ENCODE measurements around the gene ZSCAN20. TPM values are rescaled to one million over a fixed set of nuclear protein-coding genes. Genes with fewer than 3 reads are reported as not detected.

ZSCAN20 gene
- total RNA-seq, 4 donors from 2014 or later, result 2.1 to 6.1 (median 4.0) TPM

DNA sequence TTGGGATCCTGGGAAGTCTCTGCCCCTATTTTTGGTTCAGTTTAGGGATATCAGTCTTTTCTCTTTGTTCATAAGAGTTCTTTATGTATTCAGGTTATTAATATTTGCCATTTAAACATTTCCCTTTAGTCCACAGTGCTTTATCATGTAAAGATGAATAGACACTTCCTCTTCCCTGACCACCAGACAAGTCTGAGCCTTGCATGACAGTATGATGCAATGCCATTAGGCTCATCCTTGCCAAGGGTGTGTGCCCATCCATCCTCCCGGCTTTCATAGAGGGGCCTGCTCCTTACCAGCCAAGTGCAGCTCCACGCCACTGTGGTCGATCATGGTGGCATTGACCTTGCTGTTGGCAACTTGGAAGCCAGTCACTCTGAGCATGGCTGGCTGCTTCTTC is 52.1 kb downstream of the ZSCAN20 start:
- intact Hi-C loops (cut with DNase I), result no loop called here
- Histone ChIP-seq H3K27me3 (peaks cover 0 to 10% (median 0%) of the 10 kb centered on the region in 4 donors), H3K4me3 (no peak overlapping the region), H3K27ac (no peak overlapping the region), H3K4me1 (no peaks in the 10 kb centered on the region), H3K36me3 (no peaks in the 10 kb centered on the region), H3K9me3 (no peaks in the 10 kb centered on the region)
- 72 to 73% methylated on average over 3 of the region's 3 CpGs for WGBS, 2 donors
- DNase-seq, result no peak
- TF ChIP-seq POLR2A (IDR thresholded peaks at IDR 0.05), result no peak
- TF ChIP-seq, protein P1, sequence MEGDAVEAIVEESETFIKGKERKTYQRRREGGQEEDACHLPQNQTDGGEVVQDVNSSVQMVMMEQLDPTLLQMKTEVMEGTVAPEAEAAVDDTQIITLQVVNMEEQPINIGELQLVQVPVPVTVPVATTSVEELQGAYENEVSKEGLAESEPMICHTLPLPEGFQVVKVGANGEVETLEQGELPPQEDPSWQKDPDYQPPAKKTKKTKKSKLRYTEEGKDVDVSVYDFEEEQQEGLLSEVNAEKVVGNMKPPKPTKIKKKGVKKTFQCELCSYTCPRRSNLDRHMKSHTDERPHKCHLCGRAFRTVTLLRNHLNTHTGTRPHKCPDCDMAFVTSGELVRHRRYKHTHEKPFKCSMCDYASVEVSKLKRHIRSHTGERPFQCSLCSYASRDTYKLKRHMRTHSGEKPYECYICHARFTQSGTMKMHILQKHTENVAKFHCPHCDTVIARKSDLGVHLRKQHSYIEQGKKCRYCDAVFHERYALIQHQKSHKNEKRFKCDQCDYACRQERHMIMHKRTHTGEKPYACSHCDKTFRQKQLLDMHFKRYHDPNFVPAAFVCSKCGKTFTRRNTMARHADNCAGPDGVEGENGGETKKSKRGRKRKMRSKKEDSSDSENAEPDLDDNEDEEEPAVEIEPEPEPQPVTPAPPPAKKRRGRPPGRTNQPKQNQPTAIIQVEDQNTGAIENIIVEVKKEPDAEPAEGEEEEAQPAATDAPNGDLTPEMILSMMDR (IDR thresholded peaks at IDR 0.05), result no peak

GRCh38 chr1:33527934-33528333 is 55.5 kb downstream of the ZSCAN20 start:
- 89 to 91% methylated on average over 4 of the region's 4 CpGs for WGBS, 2 donors
- H3K36me3 ChIP-seq, result no peaks in the 10 kb centered on the region
- H3K4me1 ChIP-seq, result no peaks in the 10 kb centered on the region
- intact Hi-C loops (cut with DNase I), result no loop called here
- no peak overlapping the region for H3K27ac ChIP-seq
- no peak for DNase-seq
- H3K27me3 ChIP-seq, result peaks cover 0 to 12% (median 0%) of the 10 kb centered on the region in 4 donors
- H3K9me3 ChIP-seq, result no peaks in the 10 kb centered on the region
- H3K4me3 ChIP-seq, result no peak overlapping the region
- no peak for TF ChIP-seq POLR2A (IDR thresholded peaks at IDR 0.05)
- TF ChIP-seq, protein P1 (IDR thresholded peaks at IDR 0.05), result no peak

- H3K36me3 ChIP-seq, result no peaks in the 10 kb centered on the region
- intact Hi-C loops (cut with DNase I), result no loop called here
- H3K9me3 ChIP-seq, result no peaks in the 10 kb centered on the region
- H3K27ac ChIP-seq, result no peak overlapping the region
- 43 to 50% methylated on average over 1 of the region's 1 CpG for WGBS, 2 donors
- H3K4me3 ChIP-seq, result no peak overlapping the region
- TF ChIP-seq, protein P1 (IDR thresholded peaks at IDR 0.05), result no peak
- TF ChIP-seq POLR2A (IDR thresholded peaks at IDR 0.05), result no peak
- no peaks in the 10 kb centered on the region for H3K4me1 ChIP-seq
- peaks cover 0 to 15% (median 0%) of the 10 kb centered on the region in 4 donors for H3K27me3 ChIP-seq
- no peak for DNase-seq
Measured at GRCh38 chr1:33529957-33530356, 57.5 kb downstream of the ZSCAN20 start.

DNA sequence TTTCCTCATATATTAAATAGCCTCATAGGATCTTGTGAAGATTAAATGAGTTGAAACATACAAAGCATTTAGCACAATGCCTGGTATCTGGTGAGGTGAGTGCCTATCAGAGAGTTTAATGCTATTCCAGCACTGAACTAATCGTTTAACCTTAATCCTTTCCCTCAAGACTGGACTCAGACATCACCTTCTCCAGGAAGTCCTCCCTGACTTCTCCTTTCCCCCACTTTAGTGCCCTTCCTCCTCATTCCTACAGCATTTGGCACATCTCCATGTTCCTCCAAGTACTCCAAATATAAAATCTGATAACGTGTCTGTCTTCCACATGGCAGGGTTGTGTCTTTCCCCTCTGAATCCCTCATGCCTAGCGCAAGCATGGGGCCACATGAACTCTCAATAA is 59.8 kb downstream of the ZSCAN20 start:
- H3K4me1 ChIP-seq, result no peaks in the 10 kb centered on the region
- DNase-seq, result no peak
- no peaks in the 10 kb centered on the region for H3K9me3 ChIP-seq
- H3K36me3 ChIP-seq, result no peaks in the 10 kb centered on the region
- whole genome bisulfite sequencing, 2 donors, result 69 to 77% methylated on average over 3 of the region's 3 CpGs
- peaks cover 0 to 5% (median 0%) of the 10 kb centered on the region in 4 donors for H3K27me3 ChIP-seq
- no peak for TF ChIP-seq POLR2A (IDR thresholded peaks at IDR 0.05)
- TF ChIP-seq, protein P1 (IDR thresholded peaks at IDR 0.05), result no peak
- intact Hi-C loops (cut with DNase I), result no loop called here
- no peak overlapping the region for H3K4me3 ChIP-seq
- H3K27ac ChIP-seq, result no peak overlapping the region

GRCh38 chr1:33532936-33533335 is 60.5 kb downstream of the ZSCAN20 start:
- intact Hi-C loops (cut with DNase I), result no loop called here
- H3K9me3 ChIP-seq, result no peaks in the 10 kb centered on the region
- 33 to 91% methylated on average over 1 to 7 of the region's 13 CpGs for WGBS, 2 donors
- TF ChIP-seq, protein P1 (IDR thresholded peaks at IDR 0.05), result no peak
- TF ChIP-seq POLR2A (IDR thresholded peaks at IDR 0.05), result no peak
- peaks cover 0 to 5% (median 0%) of the 10 kb centered on the region in 4 donors for H3K27me3 ChIP-seq
- no peak overlapping the region for H3K27ac ChIP-seq
- H3K4me3 ChIP-seq, result no peak overlapping the region
- no peaks in the 10 kb centered on the region for H3K4me1 ChIP-seq
- no peaks in the 10 kb centered on the region for H3K36me3 ChIP-seq
- DNase-seq, result no peak
